GM19463 (cell line): ENCODE data around the gene PRKCZ.

Source experiments
- ATAC-seq: cut with Tn5 transposase; IDR thresholded peaks from one replicate; pipeline ENCODE4 v1.9.1; 2021; ENCODE audit warnings: mild to moderate bottlenecking, moderate library complexity; ENCODE audit not compliant: unreplicated experiment

The PRKCZ gene

DNA sequence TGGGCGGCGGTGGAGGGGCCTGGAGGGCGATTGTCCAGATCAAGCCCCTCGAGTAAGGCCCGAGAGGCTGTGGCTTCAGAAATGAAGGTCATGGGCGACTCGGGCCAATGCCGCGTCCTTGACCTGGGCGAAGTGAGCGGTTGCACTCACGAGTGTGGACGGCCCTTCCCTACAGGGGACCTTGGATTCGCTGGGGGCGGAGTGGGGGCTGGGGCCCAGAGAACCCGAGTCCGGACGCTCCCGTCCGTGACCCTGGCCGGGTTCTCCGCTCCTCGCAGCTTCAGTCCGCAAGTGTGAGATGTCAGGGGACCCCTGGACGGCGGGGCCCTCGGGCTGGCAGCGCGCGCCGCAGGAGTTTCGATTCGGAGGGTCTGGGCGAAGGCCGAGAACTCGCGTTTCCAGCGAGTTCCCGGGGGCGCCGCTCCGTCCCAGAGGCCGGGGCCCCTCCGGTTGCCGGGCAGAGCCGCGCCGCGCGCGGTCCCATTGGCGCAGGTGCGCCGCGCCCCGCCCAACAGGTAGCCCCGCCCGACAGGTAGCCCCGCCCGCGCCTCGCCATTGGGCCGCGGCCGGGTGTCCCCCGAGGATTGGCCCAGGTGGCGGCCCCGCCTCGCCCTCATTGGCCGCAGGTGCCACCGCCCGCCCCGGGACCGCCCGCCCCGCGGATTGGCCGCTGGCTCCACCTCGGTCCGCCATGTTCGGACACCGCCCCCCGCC, at the start of gene PRKCZ:
PRKCZ (plus strand) TSS at position 694 of the 714 bp plus-strand sequence. CDS start 220 bp downstream, outside the sequence.
- no peak for ATAC-seq

DNA sequence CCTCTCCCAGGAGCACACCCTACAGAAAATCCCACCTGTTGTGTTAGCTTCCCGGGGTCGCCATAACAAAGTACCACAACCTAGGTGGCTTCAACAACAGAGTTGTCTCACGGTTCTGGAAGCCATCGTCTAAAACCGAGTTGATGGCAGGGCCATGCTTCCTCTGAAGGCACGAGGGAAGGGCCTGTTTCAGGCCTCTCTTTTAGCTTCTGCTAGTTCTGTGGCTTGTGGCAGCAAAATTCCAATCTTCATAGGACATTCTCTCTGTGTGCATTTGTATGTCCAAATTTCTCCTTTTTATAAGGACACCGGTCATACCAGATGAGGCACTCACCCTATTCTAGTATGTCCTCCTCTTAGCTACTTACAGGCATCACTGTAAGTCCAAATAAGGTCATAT, 49.8 kb upstream of the PRKCZ start:
- ATAC-seq = no peak

DNA sequence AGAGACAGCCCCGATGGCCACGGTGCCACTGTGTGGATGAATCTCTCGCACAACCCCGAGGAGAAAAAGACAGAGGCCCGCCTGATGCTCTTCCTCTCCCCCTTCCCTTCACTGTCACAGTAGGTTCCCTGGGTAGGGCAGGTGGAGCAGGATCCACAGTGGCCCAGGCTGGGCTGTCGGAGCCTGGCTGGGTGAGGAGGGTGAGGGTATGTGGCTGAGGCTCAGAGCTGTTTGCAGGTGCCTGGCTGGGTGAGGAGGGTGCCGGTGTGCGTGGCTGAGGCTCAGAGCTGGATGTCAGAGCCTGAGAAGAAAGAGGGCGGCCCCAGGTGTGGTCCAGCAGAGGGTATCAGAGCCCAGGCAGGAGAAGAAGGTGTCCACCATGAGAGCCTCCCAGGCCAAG, 49.4 kb upstream of the PRKCZ start:
- no peak for ATAC-seq

GRCh38 chr1:2001773-2002411, 48.3 kb upstream of the PRKCZ start:
- no peak for ATAC-seq

DNA sequence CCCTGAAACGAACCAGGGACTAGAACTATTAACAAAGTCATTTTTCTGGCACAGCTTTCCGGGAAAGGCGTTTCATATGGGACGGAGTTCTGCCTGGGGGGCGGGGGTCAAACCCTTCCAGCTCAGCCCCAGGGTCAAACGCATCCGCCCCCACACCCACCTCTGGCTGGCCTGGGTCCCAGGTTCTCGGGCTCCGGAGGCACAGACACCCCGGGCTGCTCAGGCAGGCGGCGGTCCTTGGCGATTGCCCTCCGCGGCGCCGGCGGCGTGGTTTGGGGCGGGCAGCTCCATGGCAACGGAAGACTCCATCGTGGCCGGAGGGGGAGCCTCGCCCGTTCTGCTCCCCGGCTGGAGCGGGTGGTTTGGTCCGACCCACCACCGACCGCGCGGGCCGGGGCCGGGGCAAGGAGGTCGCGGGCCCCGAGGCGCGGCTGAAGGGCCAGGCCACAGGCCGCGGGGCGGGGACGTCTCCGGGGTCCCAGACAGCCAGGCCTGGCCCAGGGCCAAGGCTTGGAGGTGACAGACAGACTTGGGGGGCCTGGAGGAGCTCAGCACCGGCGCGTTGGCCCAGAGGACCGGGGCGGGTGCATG, 46.6 kb upstream of the PRKCZ start, which contains the start of gene CFAP74:
CFAP74 (minus strand) TSS at position 246 of the 591 bp plus-strand sequence. CDS start 12,830 bp downstream, outside the sequence.
- no peak for ATAC-seq

GRCh38 chr1:2004856-2005255, 45.4 kb upstream of the PRKCZ start:
- ATAC-seq = no peak

GRCh38 chr1:2009101-2010053, 40.8 kb upstream of the PRKCZ start:
- no peak for ATAC-seq

DNA sequence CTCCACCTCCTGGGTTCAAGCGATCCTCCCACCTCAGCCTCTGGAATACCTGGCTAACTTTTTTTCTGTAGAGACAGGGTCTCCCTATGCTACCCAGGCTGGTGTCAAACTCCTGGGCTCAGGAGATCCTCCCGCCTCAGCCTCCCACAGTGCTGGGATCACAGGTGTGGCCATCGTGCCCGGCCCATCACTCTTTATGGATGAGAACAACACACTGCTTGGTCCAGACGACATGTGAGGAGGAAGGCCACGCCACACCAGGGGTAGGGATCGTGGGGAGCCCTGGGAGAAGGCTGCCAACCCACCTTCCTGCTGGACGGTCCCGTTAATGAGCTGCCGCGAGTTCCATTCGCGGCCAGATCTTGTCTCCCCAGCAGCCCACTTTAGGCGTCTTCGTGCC, 36.0 kb upstream of the PRKCZ start:
- no peak for ATAC-seq

- no peak for ATAC-seq
These were observed 35.2 kb upstream of the PRKCZ start for GRCh38 chr1:2014741-2015735.

DNA sequence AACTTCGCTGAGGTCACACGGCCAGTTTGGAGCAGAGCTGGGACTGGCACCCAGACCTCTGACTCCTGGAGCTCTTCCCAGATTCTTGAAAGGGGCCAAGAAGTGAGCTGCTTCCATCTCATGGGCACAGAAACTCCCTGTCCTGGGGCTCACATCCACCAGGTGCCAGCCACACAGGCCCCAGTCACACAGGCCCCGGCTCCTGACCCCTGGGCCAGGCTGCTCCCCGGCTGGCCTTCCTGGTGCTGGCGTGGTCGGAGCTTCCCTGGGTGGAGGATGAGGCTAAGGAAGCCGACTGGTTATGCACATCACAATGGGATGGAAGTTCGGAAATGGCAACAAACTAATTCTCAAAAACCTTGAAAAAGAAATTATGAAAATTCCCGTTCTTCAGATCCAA, 34.1 kb upstream of the PRKCZ start:
- ATAC-seq = no peak

DNA sequence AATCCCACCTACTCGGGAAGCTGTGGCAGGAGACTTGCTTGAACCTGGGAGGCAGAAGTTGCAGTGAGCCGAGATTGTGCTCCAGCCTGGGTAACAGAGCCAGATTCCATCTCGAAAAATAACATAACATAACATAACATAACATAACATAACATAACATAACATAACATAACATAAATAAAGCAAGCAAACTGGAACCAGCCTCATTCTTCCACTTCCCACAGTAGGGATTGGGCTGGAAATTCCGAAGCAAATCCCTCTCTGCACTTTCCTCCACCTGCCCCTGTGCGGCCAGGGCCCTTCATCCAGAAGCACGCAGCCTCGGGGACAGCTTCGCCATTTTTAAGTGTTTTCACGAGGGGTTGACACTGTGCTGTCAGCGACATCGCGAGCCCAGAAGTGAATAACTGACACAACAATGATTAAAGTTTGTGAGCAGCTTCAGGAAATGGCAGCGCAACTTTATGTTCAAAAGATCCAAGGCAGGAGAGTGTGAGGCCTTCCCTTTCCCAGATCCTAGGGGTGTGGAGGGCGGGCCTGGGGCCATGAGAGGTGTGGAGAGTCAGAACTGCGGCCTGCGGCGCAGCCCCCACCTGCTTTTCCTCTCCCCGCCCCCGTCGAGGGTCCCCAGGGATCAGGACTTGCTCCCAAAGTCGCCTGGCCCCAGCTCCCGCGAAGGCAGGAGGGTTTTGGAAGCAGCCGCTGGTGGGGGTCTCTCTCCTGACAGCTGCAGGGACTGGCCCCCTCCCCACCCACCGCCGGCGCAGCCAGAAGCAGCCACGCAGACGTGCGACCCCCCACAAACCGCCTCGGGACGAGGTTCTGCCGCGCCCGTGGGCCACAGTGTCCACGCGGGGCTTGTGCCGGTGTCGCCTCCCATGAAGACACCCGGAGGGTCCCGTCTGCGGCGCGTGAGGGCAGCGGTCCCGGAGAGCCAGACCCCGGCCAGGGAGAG, 31.7 kb upstream of the PRKCZ start:
- no peak for ATAC-seq

GRCh38 chr1:2019172-2019543, 31.1 kb upstream of the PRKCZ start, which contains the start of gene GABRD:
Gene GABRD (plus strand): TSS chr1:2019345. CDS start chr1:2019424, 79 bp downstream.
- ATAC-seq = no peak

DNA sequence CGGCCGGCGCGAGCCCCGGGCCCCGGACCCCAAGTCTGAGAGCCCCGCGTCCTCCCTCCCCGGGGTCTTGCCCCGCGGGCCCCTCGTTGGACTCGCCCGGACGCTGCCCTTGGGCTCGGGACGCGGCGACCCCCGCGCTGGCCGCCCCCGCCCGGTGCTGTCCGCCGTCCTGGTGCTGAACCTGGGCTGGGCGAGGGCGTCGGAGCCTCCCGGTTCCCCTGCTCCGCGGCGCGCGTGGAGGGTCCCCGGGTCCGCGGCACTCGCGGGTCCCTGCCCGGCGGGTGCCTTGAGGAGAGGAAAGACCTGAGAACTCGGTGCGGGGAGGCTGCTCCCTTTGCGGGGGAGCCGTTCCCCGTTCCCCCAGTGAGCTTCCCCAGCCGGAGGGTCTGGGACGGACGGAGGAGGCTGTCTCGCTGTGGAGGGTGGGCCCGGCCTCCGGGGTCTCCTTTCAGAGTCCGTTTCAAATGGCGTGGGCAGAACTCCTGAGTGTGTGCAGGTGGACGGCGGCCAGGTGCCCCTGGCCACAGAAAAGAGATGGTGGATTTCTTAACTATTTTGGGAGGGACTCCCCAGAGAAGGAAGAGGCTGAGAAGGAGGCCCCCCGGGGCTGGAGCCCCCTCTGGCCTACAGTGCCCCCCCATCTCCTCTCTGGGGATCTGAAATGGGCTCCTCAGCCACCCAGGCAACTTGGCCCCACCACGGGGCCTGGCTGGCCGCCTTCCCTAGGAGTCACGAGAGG, 30.5 kb upstream of the PRKCZ start:
- no peak for ATAC-seq

- no peak for ATAC-seq
These were observed 29.9 kb upstream of the PRKCZ start for GRCh38 chr1:2020310-2020655.

DNA sequence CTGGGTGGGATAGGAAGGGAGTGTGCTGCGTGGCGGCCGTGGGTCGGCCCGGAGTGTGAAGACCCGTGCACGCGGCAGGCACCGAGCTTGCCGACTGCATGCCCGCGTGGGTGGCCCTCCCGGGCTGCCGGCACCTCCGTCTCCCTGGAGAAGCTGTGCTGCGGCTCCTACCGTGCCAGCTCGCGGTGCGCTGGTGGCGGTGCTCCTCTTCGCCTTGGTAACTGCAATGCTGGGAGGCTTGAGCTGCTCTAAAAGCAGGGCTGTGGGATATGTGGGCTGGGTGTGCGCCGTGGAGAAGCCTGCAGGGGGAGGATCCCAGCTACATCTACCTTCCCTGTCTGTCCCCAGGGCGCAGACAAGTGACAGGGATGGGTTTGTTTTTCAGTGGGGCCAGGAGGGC, 28.7 kb upstream of the PRKCZ start:
- ATAC-seq = no peak

DNA sequence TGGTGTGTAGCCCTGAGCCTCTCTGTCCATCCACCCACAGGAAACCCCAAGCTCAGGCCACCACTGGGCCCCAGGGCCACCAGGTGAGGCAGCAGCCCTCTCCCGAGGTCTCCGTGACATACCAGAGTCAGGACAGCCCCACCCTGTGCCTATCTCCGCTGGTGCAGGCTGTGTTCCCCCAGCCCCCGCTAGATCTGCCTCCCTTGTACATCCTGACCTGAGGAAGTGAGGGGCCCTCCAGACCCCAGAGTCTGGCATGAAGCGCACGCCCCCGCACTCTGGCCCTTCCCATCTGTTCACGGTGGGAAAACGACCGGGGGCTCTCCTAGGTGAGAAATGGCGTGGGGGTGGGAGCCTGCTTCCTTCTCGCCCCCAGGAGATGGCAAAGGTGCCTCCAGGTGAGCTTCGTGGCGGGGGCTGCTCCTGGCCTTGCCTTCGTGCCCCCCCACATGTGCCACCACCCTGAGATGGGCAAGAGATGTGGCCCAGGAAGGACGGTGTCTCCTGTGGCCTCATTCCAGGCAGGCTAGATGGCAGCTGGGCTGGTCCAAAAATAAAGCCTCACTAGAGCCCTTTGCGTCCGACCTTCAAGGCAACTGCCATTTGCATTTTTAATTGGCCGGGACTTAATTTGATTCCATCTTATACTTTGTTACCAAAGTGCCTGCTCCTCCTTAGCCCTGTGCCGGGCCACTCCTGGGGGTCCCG, 28.0 kb upstream of the PRKCZ start:
- no peak for ATAC-seq

DNA sequence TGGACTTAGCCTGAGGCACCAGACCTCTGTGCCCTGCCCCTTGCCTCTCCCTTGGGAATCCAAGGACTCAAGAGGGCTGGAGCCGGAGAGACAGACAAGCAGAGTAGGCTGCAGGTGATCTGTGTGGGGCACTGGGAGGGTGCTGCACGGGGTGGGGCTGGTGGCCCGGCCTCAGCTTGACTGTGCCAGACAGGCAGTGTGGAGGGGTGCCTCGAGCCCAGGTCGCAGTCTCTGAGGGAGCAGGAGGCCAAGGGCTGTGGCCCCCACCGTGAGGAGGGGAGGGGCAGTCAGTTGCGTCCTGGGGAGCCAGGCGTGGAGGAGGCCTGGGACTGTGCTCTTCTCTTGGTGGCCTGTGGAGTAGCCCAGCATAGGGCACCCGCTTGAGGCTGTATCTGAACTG, 27.0 kb upstream of the PRKCZ start:
- no peak for ATAC-seq
